Naive thymus-derived CD4-positive, alpha-beta T cell (primary cell): ENCODE data around the gene ARHGAP8. TPM values are rescaled to one million over a fixed set of nuclear protein-coding genes. Genes with fewer than 3 reads are reported as not detected.
"Not testable (repeated sequence)": the region's sequence is repeated elsewhere in the genome, so short reads cannot be mapped to it uniquely, and the experiment has no call there.

Source experiments
- ATAC-seq: fragments of 150-1000 bp; cut with Tn5 transposase; 2 replicates; pipeline ENCODE4 v1.10.0; 2021; ENCODE audit warnings: mild to moderate bottlenecking, moderate library complexity
- CTCF ChIA-PET: fragments of 350-600 bp; sonication (Branson Sonifier 250); formaldehyde crosslinking; loops from one replicate; lab custom pipeline; 2021; ENCODE audit warnings: antibody characterized with exemption; lab: Charles Lee
- POLR2A ChIA-PET: fragments of 350-600 bp; sonication (Branson Sonifier 250); formaldehyde crosslinking; loops from one replicate; lab custom pipeline; 2021; ENCODE audit warnings: antibody characterized with exemption, inconsistent platforms; lab: Charles Lee
- DNase-seq, 9 donors: peaks; one replicate each; pipeline versions ENCODE4 v3.0.0 to v3.0.0-alpha.2; 2020 to 2022; ENCODE audit warnings: mixed read lengths in 1 of 9
- H3K27ac ChIP-seq: one replicate; pipeline ENCODE4 v1.7.0; 2013; ENCODE audit warnings: mild to moderate bottlenecking, low read depth, low read length, moderate library complexity
- H3K27me3 ChIP-seq, 2 donors: one replicate each; pipeline ENCODE4 v1.7.0; 2013; ENCODE audit warnings: low read length in 2 of 2, mild to moderate bottlenecking in 2 of 2, moderate library complexity in 2 of 2; ENCODE audit not compliant: control insufficient read depth in 2 of 2, insufficient read depth in 2 of 2
- H3K36me3 ChIP-seq, 3 experiments: 1 replicate in 2 of 3; 2 replicates in 1 of 3; pipeline ENCODE4 v1.7.0; 2013; ENCODE audit warnings: low read length in 3 of 3, mild to moderate bottlenecking in 3 of 3, moderate library complexity in 1 of 3; ENCODE audit not compliant: insufficient read depth in 3 of 3, control insufficient read depth in 2 of 3
- H3K4me1 ChIP-seq, 2 donors: one replicate each; pipeline ENCODE4 v1.7.0; 2013; ENCODE audit warnings: low read length in 2 of 2, mild to moderate bottlenecking in 2 of 2, moderate library complexity in 1 of 2; ENCODE audit not compliant: control insufficient read depth in 2 of 2, insufficient read depth in 2 of 2
- H3K4me3 ChIP-seq: 2 replicates; pipeline ENCODE4 v1.7.0; 2013; ENCODE audit warnings: mild to moderate bottlenecking, low read length
- H3K9me3 ChIP-seq, 3 experiments: 1 replicate in 2 of 3; 2 replicates in 1 of 3; pipeline ENCODE4 v1.7.0; 2013; ENCODE audit warnings: low read length in 3 of 3; ENCODE audit not compliant: control insufficient read depth in 2 of 3
- H3K27ac Mint-ChIP-seq, 9 donors: one replicate each; pipeline ENCODE4 v1.8.0; 2020 to 2022; ENCODE audit warnings: mixed read lengths in 9 of 9, mild to moderate bottlenecking in 8 of 9, moderate library complexity in 5 of 9, inconsistent platforms in 2 of 9
- H3K27me3 Mint-ChIP-seq, 5 donors: one replicate each; pipeline ENCODE4 v1.8.0; 2021 to 2022; ENCODE audit warnings: mixed read lengths in 5 of 5, mild to moderate bottlenecking in 1 of 5
- H3K36me3 Mint-ChIP-seq, 5 donors: one replicate each; pipeline ENCODE4 v1.8.0; 2020 to 2022; ENCODE audit warnings: mixed read lengths in 5 of 5, mild to moderate bottlenecking in 3 of 5, inconsistent platforms in 1 of 5
- H3K4me1 Mint-ChIP-seq, 7 donors: one replicate each; pipeline ENCODE4 v1.8.0; 2020 to 2022; ENCODE audit warnings: mixed read lengths in 7 of 7, mild to moderate bottlenecking in 3 of 7, inconsistent platforms in 1 of 7
- H3K4me3 Mint-ChIP-seq, 10 donors: one replicate each; pipeline ENCODE4 v1.8.0; 2020 to 2022; ENCODE audit warnings: mild to moderate bottlenecking in 10 of 10, mixed read lengths in 10 of 10, moderate library complexity in 6 of 10, inconsistent platforms in 2 of 10
- H3K9me3 Mint-ChIP-seq, 11 donors: one replicate each; pipeline ENCODE4 v1.8.0; 2020 to 2022; ENCODE audit warnings: mixed read lengths in 11 of 11, mild to moderate bottlenecking in 4 of 11, inconsistent platforms in 1 of 11, moderate library complexity in 1 of 11
- intact Hi-C, 2 donors: fragments of 100-400 bp; cut with micrococcal nuclease; formaldehyde crosslinking; loops; one replicate each; pipeline ENCODE4 v1.15.1; 2023
- polyA plus RNA-seq, 2 donors: library from polyadenylated mRNA; unstranded; fragments of 300-500 nt; fragmentation: Illumina TruSeq; gene quantifications; one replicate each; pipeline ENCODE4 v1.2.3, GENCODE V29; 2021
- total RNA-seq, 6 experiments: library from RNA in 5 of 6; stranded (reverse) in 5 of 6; gene quantifications; 1 replicate in 5 of 6; 2 replicates in 1 of 6; pipeline ENCODE4 v1.2.3 and lab custom pipeline; 2021 to 2026

ARHGAP8 gene
- total and polyA plus RNA-seq, 7 experiments from 2014 or later: 0.82 to 2.3 (median 1.5) TPM; not detected in 4

DNA sequence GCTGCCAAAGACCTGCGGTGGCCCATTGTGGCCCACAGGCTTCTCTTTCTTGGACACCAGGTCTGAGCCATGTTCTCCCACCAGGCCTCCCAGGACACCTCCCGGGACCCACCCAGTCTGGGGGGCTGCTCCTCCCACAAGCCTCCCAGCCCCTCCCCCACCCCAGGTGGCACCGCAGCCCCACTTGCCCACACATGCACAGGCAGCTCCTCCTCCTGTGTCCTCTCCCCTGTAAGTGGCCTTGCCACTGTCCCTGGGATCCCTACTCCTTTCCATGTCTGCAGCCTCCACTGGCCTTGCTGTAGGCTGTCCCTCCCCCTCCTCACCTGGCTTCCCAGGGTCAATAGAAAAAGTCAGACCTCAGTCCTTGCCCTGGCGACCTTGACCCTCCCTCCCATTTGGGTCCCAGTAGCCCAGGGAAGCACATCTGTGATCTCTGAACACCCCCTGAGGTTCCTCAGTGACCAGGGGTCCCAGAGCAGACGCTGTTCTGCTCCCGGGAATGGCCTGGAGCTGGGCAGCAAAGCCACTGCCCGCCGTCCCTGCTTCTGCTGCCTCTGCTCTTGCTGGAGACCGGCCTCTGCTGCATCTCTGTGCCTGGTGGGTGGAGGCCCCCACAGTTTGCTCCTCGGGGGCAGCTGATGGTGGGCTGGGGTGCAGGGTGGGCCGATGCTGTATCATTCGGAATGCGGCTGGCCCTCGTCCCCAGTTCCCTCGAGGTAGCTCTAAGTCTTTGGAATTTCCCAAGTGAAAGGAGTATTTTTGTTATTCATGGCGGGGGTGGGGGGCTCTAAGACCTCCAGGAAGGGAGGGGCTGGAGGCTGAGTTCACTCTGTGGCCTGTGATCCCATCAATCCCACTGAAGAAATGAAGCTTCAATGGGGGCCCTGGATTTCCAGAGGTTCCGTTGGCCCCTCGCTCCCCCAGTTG lies 43.6 kb downstream of the ARHGAP8 start:
- H3K9me3 Mint-ChIP-seq: no peaks in the 10 kb centered on the region
- no peaks in the 10 kb centered on the region for H3K4me1 Mint-ChIP-seq
- ChIA-PET CTCF (no interaction called here), POLR2A (no interaction called here)
- Histone ChIP-seq H3K36me3 (no peaks in the 10 kb centered on the region), H3K27me3 (no peaks in the 10 kb centered on the region), H3K4me1 (no peaks in the 10 kb centered on the region), H3K9me3 (no peaks in the 10 kb centered on the region), H3K4me3 (no peak overlapping the region), H3K27ac (no peak overlapping the region)
- no peaks in the 10 kb centered on the region for H3K36me3 Mint-ChIP-seq
- intact Hi-C loops: no loop called here
- H3K27me3 Mint-ChIP-seq: peaks cover 0 to 3% (median 0%) of the 10 kb centered on the region in 5 donors
- no peak for ATAC-seq
- H3K27ac Mint-ChIP-seq: no peak overlapping the region
- no peak for DNase-seq
- H3K4me3 Mint-ChIP-seq: no peak overlapping the region

DNA sequence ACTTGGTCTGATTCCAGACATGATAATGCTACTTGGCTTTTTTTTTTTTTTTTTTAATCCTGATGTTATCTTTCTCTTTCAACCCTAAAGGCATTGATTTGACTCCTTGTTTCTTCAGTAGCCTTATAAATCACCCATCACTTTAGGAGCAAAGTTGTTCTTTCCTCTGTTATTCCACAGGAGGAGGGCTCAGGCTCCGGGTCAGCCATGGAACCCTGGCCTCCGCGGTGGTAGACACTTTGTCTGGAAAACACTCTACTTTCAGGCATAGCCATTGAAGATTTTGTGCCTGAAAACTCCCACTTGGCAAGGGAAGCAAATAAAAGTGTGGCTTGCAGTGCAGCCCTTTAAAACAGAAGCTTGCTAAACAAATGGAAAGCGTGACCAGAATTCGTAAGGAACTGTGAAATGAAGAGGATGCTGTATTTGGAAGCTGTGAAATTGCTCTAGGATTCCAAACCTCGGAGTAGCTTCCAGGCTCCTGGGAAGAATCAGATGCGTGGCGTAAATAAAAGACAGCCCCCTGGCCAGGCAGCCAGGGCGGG lies 44.9 kb downstream of the ARHGAP8 start:
- POLR2A ChIA-PET: no interaction called here
- no peaks in the 10 kb centered on the region for H3K4me1 ChIP-seq
- no peak for ATAC-seq
- no peaks in the 10 kb centered on the region for H3K27me3 ChIP-seq
- H3K9me3 ChIP-seq: no peaks in the 10 kb centered on the region
- CTCF ChIA-PET: no interaction called here
- H3K27ac ChIP-seq: no peak overlapping the region
- H3K4me3 Mint-ChIP-seq: no peak overlapping the region
- no peak for DNase-seq
- H3K36me3 Mint-ChIP-seq: no peaks in the 10 kb centered on the region
- no peak overlapping the region for H3K4me3 ChIP-seq
- peaks cover 0 to 3% (median 0%) of the 10 kb centered on the region in 5 donors for H3K27me3 Mint-ChIP-seq
- no peaks in the 10 kb centered on the region for H3K4me1 Mint-ChIP-seq
- intact Hi-C loops: no loop called here
- no peak overlapping the region for H3K27ac Mint-ChIP-seq
- no peaks in the 10 kb centered on the region for H3K9me3 Mint-ChIP-seq
- no peaks in the 10 kb centered on the region for H3K36me3 ChIP-seq

DNA sequence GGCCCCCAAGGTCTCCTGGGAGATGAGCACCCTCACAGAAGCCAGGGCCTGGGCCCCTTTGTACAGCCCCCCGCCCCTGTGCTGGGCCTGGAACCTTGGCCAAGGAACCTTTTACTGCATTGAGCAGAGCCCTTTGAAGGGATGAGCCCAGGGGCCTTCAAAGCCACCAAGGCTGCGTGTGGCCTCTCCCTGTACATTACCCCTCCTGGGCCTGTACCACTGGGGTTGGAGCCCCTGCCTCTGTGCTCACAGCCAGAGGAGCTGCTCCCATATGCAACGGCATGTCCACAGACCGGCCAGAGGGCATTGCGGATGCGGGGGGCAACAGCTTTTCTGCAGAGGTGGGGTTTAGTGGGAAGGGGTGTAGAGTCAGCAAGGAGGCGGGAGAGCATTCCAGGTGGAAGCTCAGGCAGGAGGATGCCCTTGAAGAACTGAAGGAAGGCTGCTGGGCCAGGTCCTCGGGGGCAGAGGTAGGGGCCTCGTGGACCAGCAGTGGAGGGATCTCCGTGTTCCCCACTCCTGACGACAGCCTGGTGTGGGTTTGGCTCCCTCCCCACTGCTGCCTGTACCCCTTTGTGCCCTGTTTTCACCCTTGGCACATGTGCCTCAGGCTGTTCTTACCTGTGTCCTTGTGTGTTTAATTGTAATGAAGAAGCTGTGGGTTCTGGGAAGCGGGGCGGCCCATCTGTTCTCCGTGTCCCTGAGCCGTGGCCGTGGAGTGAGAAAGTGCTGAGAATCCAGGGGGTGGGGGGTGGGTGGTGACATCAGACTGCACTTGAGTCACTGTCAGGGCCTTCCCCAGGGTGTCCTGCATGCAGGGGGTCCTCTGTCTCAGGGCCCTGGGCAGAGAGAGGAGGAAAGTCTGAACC lies 46.9 kb downstream of the ARHGAP8 start:
- peaks cover 0 to 5% (median 0%) of the 10 kb centered on the region in 7 donors for H3K4me1 Mint-ChIP-seq
- Histone ChIP-seq H3K36me3 (no peaks in the 10 kb centered on the region), H3K27me3 (no peaks in the 10 kb centered on the region), H3K27ac (no peak overlapping the region), H3K9me3 (no peaks in the 10 kb centered on the region), H3K4me1 (no peaks in the 10 kb centered on the region), H3K4me3 (no peak overlapping the region)
- H3K27ac Mint-ChIP-seq: no peak overlapping the region
- intact Hi-C loops: no loop called here
- no peak overlapping the region for H3K4me3 Mint-ChIP-seq
- H3K9me3 Mint-ChIP-seq: no peaks in the 10 kb centered on the region
- POLR2A ChIA-PET: no interaction called here
- CTCF ChIA-PET: no interaction called here
- H3K27me3 Mint-ChIP-seq: peaks cover 0 to 4% (median 3%) of the 10 kb centered on the region in 5 donors
- ATAC-seq: no peak
- no peak for DNase-seq
- H3K36me3 Mint-ChIP-seq: no peaks in the 10 kb centered on the region

DNA sequence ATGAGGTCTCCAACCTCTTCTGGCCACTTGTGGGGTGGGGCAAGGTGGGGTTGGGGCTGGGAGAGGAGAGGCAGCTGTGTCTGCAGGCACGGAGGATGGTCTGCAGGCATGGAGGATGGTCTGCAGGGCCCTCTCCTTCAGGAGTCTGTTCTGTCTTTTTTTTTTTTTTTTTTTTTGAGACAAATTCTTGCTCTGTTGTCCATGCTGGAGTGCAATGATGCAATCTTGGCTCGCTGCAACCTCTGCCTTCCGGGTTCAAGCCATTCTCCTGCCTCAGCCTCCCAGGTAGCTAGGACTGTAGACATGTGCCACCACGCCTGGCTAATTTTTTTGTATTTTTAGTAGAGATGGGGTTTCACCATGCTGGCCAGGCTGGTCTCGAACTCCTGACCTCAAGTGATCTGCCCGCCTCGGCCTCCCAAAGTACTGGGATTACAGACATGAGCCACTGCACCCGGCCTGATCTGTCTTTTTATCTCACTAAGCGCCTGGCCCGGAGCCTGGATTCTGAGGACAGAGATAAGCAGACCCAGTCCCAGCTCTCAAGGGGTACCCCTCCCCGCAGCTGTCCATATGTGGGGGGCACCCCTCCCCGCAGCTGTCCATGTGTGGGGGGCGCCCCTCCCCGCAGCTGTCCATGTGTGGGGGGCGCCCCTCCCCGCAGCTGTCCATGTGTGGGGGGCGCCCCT lies 47.7 kb downstream of the ARHGAP8 start:
- H3K9me3 ChIP-seq, H3K9me3 Mint-ChIP-seq, intact Hi-C loops, H3K27me3 Mint-ChIP-seq, H3K4me3 ChIP-seq, DNase-seq, ATAC-seq, H3K36me3 ChIP-seq, H3K4me1 Mint-ChIP-seq, H3K4me1 ChIP-seq, H3K36me3 Mint-ChIP-seq, H3K27ac ChIP-seq, H3K27me3 ChIP-seq, H3K27ac Mint-ChIP-seq, H3K4me3 Mint-ChIP-seq, POLR2A ChIA-PET: not testable (repeated sequence)
- CTCF ChIA-PET: interaction anchor here (0.7 kb wide), 1 partner anchor 457 kb away, joined by 3 read pairs; no protein-coding TSS in a partner anchor

DNA sequence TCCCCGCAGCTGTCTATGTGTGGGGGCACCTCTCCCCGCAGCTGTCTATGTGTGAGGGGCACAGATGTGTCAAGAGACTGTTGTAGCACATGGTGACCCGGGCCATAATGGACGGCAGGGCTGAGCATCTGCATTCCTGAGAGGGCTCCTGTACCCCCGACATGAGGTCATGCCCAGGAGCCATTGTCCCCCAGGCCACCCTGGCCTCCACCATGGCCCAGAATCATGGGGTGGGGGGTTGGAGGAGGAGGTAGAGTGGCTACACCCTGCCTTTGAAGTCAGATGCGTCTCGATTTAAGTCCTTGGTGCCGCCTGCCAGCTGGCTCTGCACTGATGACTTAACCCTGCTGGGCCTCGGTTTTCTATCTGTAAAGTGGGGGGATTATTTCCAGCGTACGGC lies 49.1 kb downstream of the ARHGAP8 start:
- Mint-ChIP-seq H3K4me1 (peaks cover 0 to 5% (median 0%) of the 10 kb centered on the region in 7 donors), H3K36me3 (no peaks in the 10 kb centered on the region), H3K4me3 (no peak overlapping the region), H3K27me3 (peaks cover 0 to 4% (median 3%) of the 10 kb centered on the region in 5 donors), H3K27ac (no peak overlapping the region), H3K9me3 (no peaks in the 10 kb centered on the region)
- H3K4me3 ChIP-seq: no peak overlapping the region
- no peaks in the 10 kb centered on the region for H3K4me1 ChIP-seq
- H3K9me3 ChIP-seq: no peaks in the 10 kb centered on the region
- intact Hi-C loops: no loop called here
- no peaks in the 10 kb centered on the region for H3K27me3 ChIP-seq
- POLR2A ChIA-PET: no interaction called here
- H3K27ac ChIP-seq: no peak overlapping the region
- ATAC-seq (no peak), DNase-seq (no peak)
- H3K36me3 ChIP-seq: no peaks in the 10 kb centered on the region
- CTCF ChIA-PET: no interaction called here

DNA sequence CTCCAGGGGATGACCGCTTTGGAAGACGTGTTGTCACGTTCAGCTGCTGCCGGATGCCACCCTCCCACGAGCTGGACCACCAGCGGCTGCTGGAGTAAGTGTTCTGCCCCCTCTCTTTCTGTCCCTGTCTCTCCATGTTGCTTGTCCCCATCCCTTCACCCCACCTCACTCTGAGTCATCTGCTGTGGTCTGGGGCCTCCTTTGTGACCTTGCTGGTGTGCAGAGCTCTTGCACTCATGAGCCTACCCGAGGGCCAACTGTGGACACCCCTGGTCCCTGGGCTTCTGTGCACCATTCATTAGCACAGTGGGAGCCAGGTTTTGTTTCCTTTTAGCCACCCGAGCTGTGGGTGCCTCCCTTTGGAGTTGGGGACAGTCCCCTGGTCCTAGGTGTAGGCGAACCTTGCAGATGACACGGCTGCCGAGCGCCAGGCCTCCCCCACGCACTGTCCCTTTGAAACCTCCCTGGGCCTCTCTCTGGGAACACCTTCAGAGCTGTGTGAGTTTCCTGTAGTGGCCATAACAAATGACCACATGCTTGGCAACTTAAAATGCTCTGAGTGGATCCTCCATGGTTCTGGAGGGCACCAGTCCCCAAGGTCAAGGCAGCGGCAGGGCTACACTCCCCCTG lies 49.8 kb downstream of the ARHGAP8 start:
- Mint-ChIP-seq H3K27me3 (peaks cover 0 to 4% (median under 1%) of the 10 kb centered on the region in 5 donors), H3K27ac (no peak overlapping the region), H3K9me3 (no peaks in the 10 kb centered on the region), H3K36me3 (no peaks in the 10 kb centered on the region), H3K4me1 (peaks cover 0 to 5% (median 0%) of the 10 kb centered on the region in 7 donors), H3K4me3 (no peak overlapping the region)
- Histone ChIP-seq H3K9me3 (no peaks in the 10 kb centered on the region), H3K4me1 (no peaks in the 10 kb centered on the region), H3K27ac (no peak overlapping the region), H3K27me3 (no peaks in the 10 kb centered on the region), H3K4me3 (no peak overlapping the region), H3K36me3 (no peaks in the 10 kb centered on the region)
- POLR2A ChIA-PET: no interaction called here
- DNase-seq (no peak), ATAC-seq (no peak)
- CTCF ChIA-PET: no interaction called here
- intact Hi-C loops: no loop called here
